Measurements from ENCODE around the gene RGS19.

RGS19 gene

DNA sequence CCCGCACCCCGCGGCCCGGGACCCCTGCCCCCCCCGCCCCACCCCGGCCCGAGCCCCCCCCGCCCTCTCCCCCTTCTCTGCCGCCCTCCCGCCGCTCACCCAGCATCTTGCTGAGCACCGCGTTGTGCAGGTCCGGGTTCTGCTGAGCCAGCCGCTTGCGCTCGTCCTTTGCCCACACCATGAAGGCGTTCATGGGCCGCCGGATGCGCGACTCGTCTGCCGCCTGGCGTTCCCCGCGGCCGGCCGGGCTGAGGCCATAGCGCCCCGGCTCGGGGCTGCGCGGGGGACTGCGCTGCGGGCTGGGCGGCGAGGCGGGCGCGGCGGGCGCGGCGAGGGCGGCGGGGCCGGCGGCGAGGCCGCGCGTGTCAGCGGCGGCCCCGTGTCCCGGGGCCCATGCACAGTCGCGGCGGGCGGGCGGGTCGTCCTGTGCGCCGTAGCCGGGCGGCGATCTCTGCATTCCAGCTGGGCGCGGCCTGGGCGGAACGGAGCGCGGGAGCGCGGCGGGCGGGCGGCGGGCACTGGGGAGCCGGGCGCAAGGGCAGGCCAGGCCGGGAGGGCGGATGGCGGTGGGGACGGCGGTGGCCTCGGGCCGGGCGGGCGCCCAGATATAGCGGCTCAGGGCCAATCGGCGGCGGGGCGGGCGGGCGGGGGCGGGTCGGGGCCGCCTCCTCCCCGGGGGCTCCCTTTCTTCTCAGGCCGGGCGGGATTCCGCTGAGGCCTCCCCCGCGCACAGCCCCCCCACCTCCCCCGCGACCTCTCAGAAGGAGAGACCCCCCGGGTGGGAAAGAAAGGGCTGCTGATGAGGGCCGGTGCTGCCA, 30.0 kb downstream of the RGS19 start, which contains the start of gene SOX18:
Gene SOX18, minus strand, starts transcription at position 580 of the 818 bp plus-strand sequence. Its CDS starts 123 bp downstream, at position 457.
- TF ChIP-seq, protein P1, sequence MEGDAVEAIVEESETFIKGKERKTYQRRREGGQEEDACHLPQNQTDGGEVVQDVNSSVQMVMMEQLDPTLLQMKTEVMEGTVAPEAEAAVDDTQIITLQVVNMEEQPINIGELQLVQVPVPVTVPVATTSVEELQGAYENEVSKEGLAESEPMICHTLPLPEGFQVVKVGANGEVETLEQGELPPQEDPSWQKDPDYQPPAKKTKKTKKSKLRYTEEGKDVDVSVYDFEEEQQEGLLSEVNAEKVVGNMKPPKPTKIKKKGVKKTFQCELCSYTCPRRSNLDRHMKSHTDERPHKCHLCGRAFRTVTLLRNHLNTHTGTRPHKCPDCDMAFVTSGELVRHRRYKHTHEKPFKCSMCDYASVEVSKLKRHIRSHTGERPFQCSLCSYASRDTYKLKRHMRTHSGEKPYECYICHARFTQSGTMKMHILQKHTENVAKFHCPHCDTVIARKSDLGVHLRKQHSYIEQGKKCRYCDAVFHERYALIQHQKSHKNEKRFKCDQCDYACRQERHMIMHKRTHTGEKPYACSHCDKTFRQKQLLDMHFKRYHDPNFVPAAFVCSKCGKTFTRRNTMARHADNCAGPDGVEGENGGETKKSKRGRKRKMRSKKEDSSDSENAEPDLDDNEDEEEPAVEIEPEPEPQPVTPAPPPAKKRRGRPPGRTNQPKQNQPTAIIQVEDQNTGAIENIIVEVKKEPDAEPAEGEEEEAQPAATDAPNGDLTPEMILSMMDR (IDR thresholded peaks at IDR 0.05; ENCODE audit: borderline replicate concordance, control extremely low read depth, extremely low read depth, insufficient read depth, missing control alignments): no peak
- peak; percentile 68 for DNase-seq (ENCODE audit: low spot score)
- in situ Hi-C loops (cut with MboI; ENCODE audit: low sequenced_read_pairs, unreplicated experiment): no loop called here

DNA sequence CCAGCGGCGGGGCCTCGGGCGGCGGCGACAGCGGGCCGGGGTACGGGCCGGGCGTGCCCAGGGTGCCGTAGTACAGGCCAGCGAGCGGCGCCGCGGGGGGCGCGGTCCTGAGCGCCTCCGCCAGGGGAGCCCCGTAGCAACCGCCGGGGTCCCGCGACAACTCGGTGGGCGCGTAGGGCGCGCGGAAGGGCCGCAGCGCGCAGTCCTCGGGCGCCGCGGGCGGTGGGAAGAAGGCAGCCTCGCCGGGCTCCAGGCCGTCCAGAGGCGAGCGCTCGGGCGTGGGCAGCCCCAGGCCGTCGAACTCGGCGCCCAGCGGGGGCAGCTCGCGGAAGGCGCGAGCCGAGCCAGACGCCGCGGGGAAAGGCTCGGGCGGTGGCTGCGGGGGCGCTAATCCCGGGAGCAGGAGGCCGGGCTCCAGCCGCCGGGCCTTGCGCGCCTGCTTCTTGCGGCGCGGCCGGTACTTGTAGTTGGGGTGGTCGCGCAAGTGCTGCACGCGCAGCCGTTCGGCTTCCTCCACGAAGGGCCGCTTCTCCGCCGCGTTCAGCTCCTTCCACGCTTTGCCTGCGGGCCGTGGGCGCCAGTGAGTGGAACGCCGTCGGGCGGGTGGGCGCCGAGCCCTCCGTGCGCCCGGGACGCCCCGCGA, 30.8 kb downstream of the RGS19 start:
- in situ Hi-C loops (cut with MboI; ENCODE audit: low sequenced_read_pairs, unreplicated experiment): no loop called here
- TF ChIP-seq, protein P1 (IDR thresholded peaks at IDR 0.05; ENCODE audit: borderline replicate concordance, control extremely low read depth, extremely low read depth, insufficient read depth, missing control alignments): no peak
- no peak for DNase-seq (ENCODE audit: low spot score)

DNA sequence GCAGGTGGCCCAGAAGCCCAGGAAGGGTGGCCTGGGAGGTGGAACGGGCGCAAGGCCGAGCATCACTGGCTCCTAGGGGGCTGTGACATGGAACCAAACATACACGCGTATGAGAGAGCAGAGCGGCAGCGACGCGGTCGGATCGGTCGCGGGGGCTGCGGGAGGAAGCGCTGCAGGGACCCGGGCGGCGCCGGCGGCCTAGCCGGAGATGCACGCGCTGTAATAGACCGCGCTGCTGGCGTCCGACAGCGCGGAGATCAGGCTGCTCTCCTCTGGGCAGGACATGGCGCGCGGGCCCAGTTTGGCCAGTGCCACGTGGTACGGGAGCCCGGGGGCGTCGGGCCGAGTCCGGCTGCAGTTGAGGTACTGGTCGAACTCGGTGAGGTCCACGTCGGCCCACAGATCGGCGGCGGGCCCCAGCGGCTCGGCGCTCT, 31.3 kb downstream of the RGS19 start:
- in situ Hi-C loops (cut with MboI; ENCODE audit: low sequenced_read_pairs, unreplicated experiment): no loop called here
- TF ChIP-seq, protein P1 (IDR thresholded peaks at IDR 0.05; ENCODE audit: borderline replicate concordance, control extremely low read depth, extremely low read depth, insufficient read depth, missing control alignments): no peak
- DNase-seq (ENCODE audit: low spot score): no peak

DNA sequence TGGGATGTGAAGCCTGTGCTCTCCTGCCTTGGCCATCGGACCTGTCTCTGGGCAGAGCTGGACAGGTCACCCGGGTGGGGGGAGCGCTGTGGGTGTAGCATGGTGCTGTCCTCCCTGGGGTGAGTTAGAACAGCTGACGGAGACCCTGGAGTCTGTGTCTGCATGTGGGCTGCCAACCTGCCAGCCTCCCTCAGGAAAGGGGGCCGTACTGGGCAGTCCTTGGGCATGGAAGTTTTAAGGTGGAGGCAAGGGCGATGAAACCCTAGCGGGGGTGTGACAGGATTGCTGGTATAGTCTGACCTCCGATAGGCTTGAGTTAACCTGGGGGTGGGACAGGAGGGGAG, 32.3 kb downstream of the RGS19 start:
- no peak for DNase-seq (ENCODE audit: low spot score)
- in situ Hi-C loops (cut with MboI; ENCODE audit: low sequenced_read_pairs, unreplicated experiment): no loop called here
- TF ChIP-seq, protein P1 (IDR thresholded peaks at IDR 0.05; ENCODE audit: borderline replicate concordance, control extremely low read depth, extremely low read depth, insufficient read depth, missing control alignments): no peak

DNA sequence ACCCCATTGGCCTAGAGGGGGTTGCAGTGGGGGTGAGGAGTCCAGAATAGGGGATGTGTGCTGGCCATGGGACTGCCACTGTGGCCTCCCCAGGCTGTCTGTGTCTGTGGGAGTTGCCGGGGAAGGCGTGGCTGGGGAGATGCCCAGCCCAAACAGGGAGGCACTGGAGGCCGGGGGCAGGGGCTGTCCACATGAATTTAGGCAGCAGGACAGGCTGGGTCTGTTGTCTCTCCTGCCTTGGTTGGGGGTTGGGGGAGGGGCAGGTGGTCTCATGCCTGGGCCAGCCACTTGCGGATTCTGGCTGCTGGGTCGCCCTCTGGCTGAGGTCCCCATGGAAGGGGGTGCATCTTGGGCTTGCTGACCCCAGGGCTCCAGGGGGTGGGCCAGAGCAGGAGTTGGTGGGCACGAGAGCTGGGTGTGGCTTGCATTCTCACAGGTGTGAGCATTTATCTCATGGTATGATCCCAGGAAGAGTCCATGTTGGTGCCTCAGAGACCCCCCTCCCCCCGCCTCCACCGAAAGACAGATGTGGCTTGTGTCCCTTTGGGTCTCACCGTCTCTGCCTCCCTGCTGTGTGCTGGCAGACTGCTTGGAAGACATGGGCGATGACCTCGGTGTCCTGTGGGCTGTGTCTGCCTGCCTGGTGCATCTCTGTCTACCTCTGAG, 33.8 kb downstream of the RGS19 start:
- TF ChIP-seq, protein P1 (IDR thresholded peaks at IDR 0.05; ENCODE audit: borderline replicate concordance, control extremely low read depth, extremely low read depth, insufficient read depth, missing control alignments): no peak
- in situ Hi-C loops (cut with MboI; ENCODE audit: low sequenced_read_pairs, unreplicated experiment): no loop called here
- no peak for DNase-seq (ENCODE audit: low spot score)

DNA sequence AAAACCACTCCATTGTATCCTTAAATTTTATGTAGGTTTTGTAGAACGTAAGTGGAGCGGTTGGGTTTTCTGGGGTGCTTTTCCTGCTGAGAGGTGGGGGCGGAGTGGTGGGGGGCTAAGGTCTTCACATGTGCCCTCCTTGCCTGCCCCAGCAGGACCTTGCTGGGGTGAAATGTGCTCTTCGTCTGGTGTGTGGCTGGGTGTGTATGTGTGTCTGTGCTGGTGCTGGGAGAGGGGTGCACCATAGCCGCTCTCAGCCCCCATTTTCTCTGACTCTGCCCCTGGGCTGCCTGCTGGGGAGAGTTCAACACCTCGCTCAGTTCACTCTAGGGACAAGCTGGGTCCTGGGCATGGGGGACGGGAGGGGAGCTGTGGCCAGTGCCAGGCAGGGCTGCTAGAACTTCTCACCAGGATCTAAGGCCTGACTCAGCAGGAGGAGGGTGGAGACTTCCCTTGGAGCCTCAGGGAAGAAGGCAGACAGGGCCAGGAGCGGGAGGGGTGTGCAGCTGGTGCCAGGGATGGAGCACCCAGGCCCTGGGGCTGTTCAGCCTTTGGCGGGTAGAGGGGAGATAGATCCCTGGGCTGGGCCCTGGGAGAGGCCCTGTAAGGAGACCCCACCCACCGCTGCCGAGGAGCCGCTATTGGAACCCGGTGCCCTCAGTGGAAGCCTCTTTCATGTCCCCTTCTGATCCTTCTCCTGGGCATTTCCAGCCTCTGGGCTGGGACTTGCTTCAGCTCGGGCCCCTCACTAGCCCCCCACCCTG, 34.7 kb downstream of the RGS19 start:
- no peak for DNase-seq (ENCODE audit: low spot score)
- in situ Hi-C loops (cut with MboI; ENCODE audit: low sequenced_read_pairs, unreplicated experiment): no loop called here
- TF ChIP-seq, protein P1 (IDR thresholded peaks at IDR 0.05; ENCODE audit: borderline replicate concordance, control extremely low read depth, extremely low read depth, insufficient read depth, missing control alignments): no peak
